Upper lobe of left lung (tissue), 4 donors: Measurements from ENCODE around the gene ZXDC.

Experiments used
- CTCF ChIP-seq, 6 experiments: fragments of 450-650 bp in 4 of 6; fragments of 200-600 bp in 2 of 6; sonication (generic) in 2 of 6; IDR thresholded peaks; one replicate each; pipeline ENCODE4 v1.5.1; 2016 to 2019; ENCODE audit warnings: antibody characterized with exemption in 6 of 6
- EP300 ChIP-seq, 4 donors: sonication (generic); formaldehyde crosslinking; IDR thresholded peaks; one replicate each; pipeline ENCODE4 v1.5.1; 2017; ENCODE audit warnings: antibody characterized with exemption in 4 of 4, control low read depth in 2 of 4
- POLR2A ChIP-seq, 4 donors: fragments of 450-650 bp; IDR thresholded peaks; one replicate each; pipeline ENCODE4 v1.5.1; 2016 to 2017; ENCODE audit warnings: antibody characterized with exemption in 4 of 4, mild to moderate bottlenecking in 2 of 4

DNA sequence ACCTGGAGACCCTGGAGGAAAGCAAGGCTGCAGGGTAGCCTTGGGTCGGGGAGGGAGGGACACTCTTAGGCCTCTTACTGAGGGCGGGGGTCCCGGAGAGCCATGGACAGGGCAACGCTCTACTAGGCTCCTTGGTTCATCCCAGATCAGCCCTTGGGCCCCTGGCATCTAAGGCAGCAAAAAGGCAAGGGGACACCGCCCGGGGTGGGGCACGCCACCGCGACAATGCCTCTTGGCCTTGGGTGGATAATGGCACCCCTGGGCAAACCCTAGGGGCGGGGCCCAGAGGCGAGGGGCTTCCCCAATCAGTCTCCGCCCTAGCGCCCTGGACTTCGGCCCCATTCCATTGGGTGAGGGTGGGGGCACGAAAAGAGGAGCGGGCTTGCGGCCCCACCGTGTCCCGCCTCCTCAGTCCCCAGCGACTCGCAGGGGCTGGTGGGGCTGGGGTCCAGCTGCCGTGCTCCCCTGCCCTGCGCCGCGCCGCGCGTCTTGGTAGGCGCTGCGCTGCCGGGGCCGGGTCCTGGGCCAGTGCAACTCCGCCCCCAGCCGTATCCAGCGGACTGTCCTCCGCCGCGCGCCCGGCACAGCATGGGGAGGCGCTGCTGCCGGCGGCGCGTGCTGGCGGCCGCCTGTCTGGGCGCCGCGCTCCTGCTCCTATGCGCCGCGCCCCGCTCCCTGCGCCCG lies 48.2 kb upstream of the ZXDC start, which contains the start of gene CHST13:
- TF ChIP-seq EP300 (IDR thresholded peaks at IDR 0.05) = no peak
- peak in 1 of 6 experiments; percentile 15 for TF ChIP-seq CTCF (IDR thresholded peaks at IDR 0.05)
- TF ChIP-seq POLR2A (IDR thresholded peaks at IDR 0.05) = peak in 1 of 4 donors; percentile 49
